ENCODE results near the gene HDAC8.
"Not testable (repeated sequence)": the region's sequence is repeated elsewhere in the genome, so short reads cannot be mapped to it uniquely, and the experiment has no call there.

The HDAC8 gene

GRCh38 chrX:72526534-72527508, 45.8 kb downstream of the HDAC8 start:
- no peak for DNase-seq

GRCh38 chrX:72498782-72499181, 73.9 kb downstream of the HDAC8 start:
- no peak for DNase-seq

- DNase-seq: no peak
Measured at GRCh38 chrX:72495046-72495445, 77.6 kb downstream of the HDAC8 start.

GRCh38 chrX:72492499-72492898, 80.1 kb downstream of the HDAC8 start:
- DNase-seq: no peak

GRCh38 chrX:72490221-72490620, 82.4 kb downstream of the HDAC8 start:
- not testable (repeated sequence) for DNase-seq

- DNase-seq: no peak
Measured at GRCh38 chrX:72487661-72488060, 85.0 kb downstream of the HDAC8 start.

GRCh38 chrX:72479324-72480274, 93.0 kb downstream of the HDAC8 start:
- no peak for DNase-seq

GRCh38 chrX:72478853-72479252, 93.8 kb downstream of the HDAC8 start:
- DNase-seq: no peak

- DNase-seq: no peak
Measured at GRCh38 chrX:72478351-72478750, 94.3 kb downstream of the HDAC8 start.

GRCh38 chrX:72477781-72478181, 94.9 kb downstream of the HDAC8 start:
- DNase-seq: no peak

- DNase-seq: no peak
Measured at GRCh38 chrX:72477376-72477775, 95.3 kb downstream of the HDAC8 start.

- DNase-seq: no peak
Measured at GRCh38 chrX:72475952-72476668, 96.5 kb downstream of the HDAC8 start.

GRCh38 chrX:72475338-72475737, 97.3 kb downstream of the HDAC8 start:
- no peak for DNase-seq

- no peak for DNase-seq
Measured at GRCh38 chrX:72470532-72471223, 102.0 kb downstream of the HDAC8 start.

- no peak for DNase-seq
Measured at GRCh38 chrX:72470117-72470516, 102.5 kb downstream of the HDAC8 start.

GRCh38 chrX:72468607-72469006, 104.0 kb downstream of the HDAC8 start:
- DNase-seq: no peak

- DNase-seq: no peak
Measured at GRCh38 chrX:72467135-72467534, 105.5 kb downstream of the HDAC8 start.

GRCh38 chrX:72466493-72466892, 106.2 kb downstream of the HDAC8 start:
- no peak for DNase-seq

GRCh38 chrX:72465889-72466288, 106.8 kb downstream of the HDAC8 start:
- no peak for DNase-seq

- DNase-seq: no peak
Measured at GRCh38 chrX:72461766-72462165, 110.9 kb downstream of the HDAC8 start.

GRCh38 chrX:72461288-72461687, 111.4 kb downstream of the HDAC8 start:
- no peak for DNase-seq

GRCh38 chrX:72460715-72461114, 111.9 kb downstream of the HDAC8 start:
- no peak for DNase-seq
